ENCODE results near the gene SLC6A16. TPM values are rescaled to one million over a fixed set of nuclear protein-coding genes. Genes with fewer than 3 reads are reported as not detected.

SLC6A16 gene
- total RNA-seq, 1 experiment from 2014 or later, result 3.7 TPM

DNA sequence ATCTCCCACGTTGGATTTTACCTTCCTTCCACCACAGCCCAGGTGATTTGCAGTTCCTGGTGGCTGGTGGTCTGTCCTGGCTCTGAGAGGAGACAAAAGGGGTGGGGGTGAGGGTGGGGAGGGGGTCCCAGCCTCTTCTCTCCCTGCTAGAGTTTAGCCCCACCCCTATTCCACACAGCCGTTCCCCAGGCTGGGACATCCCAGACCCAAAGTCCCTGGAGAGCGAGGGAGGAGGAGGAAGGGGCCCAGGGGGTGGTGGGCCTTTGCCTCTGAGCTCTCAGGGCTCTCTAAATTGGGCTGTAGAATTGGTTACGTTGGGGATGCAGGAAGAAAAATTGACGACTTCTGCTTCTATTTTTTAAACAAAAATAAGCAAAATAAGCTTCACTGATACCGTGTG, 81.9 kb downstream of the SLC6A16 start:
- POLR2A ChIA-PET (ENCODE audit: low non-redundant PET), result no interaction called here
- Histone ChIP-seq H3K4me1 (ENCODE audit: insufficient read depth, low read length, poor library complexity, severe bottlenecking) (no peaks in the 10 kb centered on the region), H3K4me3 (ENCODE audit: low read depth, low read length, poor library complexity, severe bottlenecking) (no peak overlapping the region), H3K36me3 (ENCODE audit: insufficient read depth, low read length, poor library complexity, severe bottlenecking) (peaks cover 45% of the 10 kb centered on the region), H3K27me3 (replicated peaks; ENCODE audit: insufficient read depth, low read depth, low read length, poor library complexity) (no peaks in the 10 kb centered on the region), H3K27ac (ENCODE audit: low read depth, low read length, poor library complexity, severe bottlenecking) (no peak overlapping the region), H3K9me3 (ENCODE audit: low read depth, low read length, poor library complexity, severe bottlenecking) (no peaks in the 10 kb centered on the region)
- BruUV-seq (replicated peaks), result no TSS peak
- intact Hi-C loops (cut with micrococcal nuclease; ENCODE audit: unreplicated experiment), result no loop called here
- no peak for TF ChIP-seq EZH2 (IDR thresholded peaks at IDR 0.05; ENCODE audit: borderline replicate concordance, low read depth, low read length, poor library complexity, severe bottlenecking)
- TF ChIP-seq, protein P1, sequence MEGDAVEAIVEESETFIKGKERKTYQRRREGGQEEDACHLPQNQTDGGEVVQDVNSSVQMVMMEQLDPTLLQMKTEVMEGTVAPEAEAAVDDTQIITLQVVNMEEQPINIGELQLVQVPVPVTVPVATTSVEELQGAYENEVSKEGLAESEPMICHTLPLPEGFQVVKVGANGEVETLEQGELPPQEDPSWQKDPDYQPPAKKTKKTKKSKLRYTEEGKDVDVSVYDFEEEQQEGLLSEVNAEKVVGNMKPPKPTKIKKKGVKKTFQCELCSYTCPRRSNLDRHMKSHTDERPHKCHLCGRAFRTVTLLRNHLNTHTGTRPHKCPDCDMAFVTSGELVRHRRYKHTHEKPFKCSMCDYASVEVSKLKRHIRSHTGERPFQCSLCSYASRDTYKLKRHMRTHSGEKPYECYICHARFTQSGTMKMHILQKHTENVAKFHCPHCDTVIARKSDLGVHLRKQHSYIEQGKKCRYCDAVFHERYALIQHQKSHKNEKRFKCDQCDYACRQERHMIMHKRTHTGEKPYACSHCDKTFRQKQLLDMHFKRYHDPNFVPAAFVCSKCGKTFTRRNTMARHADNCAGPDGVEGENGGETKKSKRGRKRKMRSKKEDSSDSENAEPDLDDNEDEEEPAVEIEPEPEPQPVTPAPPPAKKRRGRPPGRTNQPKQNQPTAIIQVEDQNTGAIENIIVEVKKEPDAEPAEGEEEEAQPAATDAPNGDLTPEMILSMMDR (conservative IDR thresholded peaks at IDR 0.05; ENCODE audit: low read depth, low read length), result no peak
- CTCF ChIA-PET, result no interaction called here
- DNase-seq (ENCODE audit: low spot score), result no peak

DNA sequence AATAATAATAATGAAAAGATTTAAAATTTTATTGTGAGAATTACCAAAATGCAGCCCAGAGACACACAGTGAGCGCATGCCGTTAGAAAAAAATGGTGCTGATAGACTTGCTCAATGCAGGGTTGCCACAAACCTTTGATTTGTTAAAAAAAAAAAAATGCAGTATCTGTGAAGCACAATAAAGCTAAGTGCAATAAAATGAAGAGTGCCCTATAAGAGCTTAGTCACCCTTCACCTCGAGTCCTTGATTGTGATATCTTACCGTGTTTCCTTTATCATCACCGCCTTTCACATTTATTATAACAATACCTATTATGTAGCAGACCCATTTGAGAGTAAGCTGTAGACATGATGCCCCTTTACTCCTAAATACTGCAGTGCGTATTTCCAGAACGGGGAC, 83.2 kb downstream of the SLC6A16 start:
- no peaks in the 10 kb centered on the region for H3K9me3 ChIP-seq (ENCODE audit: low read depth, low read length, poor library complexity, severe bottlenecking)
- POLR2A ChIA-PET (ENCODE audit: low non-redundant PET), result no interaction called here
- no peak overlapping the region for H3K4me3 ChIP-seq (ENCODE audit: low read depth, low read length, poor library complexity, severe bottlenecking)
- H3K27me3 ChIP-seq (replicated peaks; ENCODE audit: insufficient read depth, low read depth, low read length, poor library complexity), result no peaks in the 10 kb centered on the region
- no peak for DNase-seq (ENCODE audit: low spot score)
- no TSS peak for BruUV-seq (replicated peaks)
- TF ChIP-seq, protein P1 (conservative IDR thresholded peaks at IDR 0.05; ENCODE audit: low read depth, low read length), result no peak
- TF ChIP-seq EZH2 (IDR thresholded peaks at IDR 0.05; ENCODE audit: borderline replicate concordance, low read depth, low read length, poor library complexity, severe bottlenecking), result no peak
- H3K4me1 ChIP-seq (ENCODE audit: insufficient read depth, low read length, poor library complexity, severe bottlenecking), result no peaks in the 10 kb centered on the region
- H3K36me3 ChIP-seq (ENCODE audit: insufficient read depth, low read length, poor library complexity, severe bottlenecking), result peaks cover 45% of the 10 kb centered on the region
- H3K27ac ChIP-seq (ENCODE audit: low read depth, low read length, poor library complexity, severe bottlenecking), result no peak overlapping the region
- CTCF ChIA-PET, result no interaction called here
- intact Hi-C loops (cut with micrococcal nuclease; ENCODE audit: unreplicated experiment), result no loop called here

Small RNAs within 50 kb of the gene (microRNA-seq; reads per million reads assigned to microRNA genes)
- gene MIR4324, result not detected

Other genes with a start within 250 kb of the SLC6A16 start
- gene SNRNP70, start 239.7 kb downstream of the SLC6A16 start, total RNA-seq (2021), result 291 and 295 TPM in 2 replicates
- gene LIN7B, start 210.8 kb downstream of the SLC6A16 start, total RNA-seq (2021), result 19.9 and 24.3 TPM in 2 replicates
- gene C19orf73, start 206.0 kb downstream of the SLC6A16 start, total RNA-seq (2021), result 1.7 and 2.6 TPM in 2 replicates
- 33.1 and 33.6 TPM in 2 replicates for gene PPFIA3, start 205.6 kb downstream of the SLC6A16 start, total RNA-seq (2021)
- not detected in 2 replicates for gene HRC, start 169.8 kb downstream of the SLC6A16 start, total RNA-seq (2021)
- gene TRPM4, start 167.4 kb downstream of the SLC6A16 start, total RNA-seq (2021), result 107 and 116 TPM in 2 replicates
- not detected in 2 replicates for gene CD37, start 10.2 kb upstream of the SLC6A16 start, total RNA-seq (2021)
- 121 and 125 TPM in 2 replicates for gene TEAD2, start 37.2 kb upstream of the SLC6A16 start, total RNA-seq (2021)
- 1.2 and 1.6 TPM in 2 replicates for gene DKKL1, start 38.7 kb upstream of the SLC6A16 start, total RNA-seq (2021)
- gene KASH5, start 63.1 kb upstream of the SLC6A16 start, total RNA-seq (2021), result 0.37 TPM in 1 of 2 replicates, not detected in the other
- not detected in 2 replicates for gene PTH2, start 98.2 kb upstream of the SLC6A16 start, total RNA-seq (2021)
- gene GFY, start 100.2 kb upstream of the SLC6A16 start, total RNA-seq (2021), result not detected in 2 replicates
- gene SLC17A7, start 116.3 kb upstream of the SLC6A16 start, total RNA-seq (2021), result 1.7 and 1.8 TPM in 2 replicates
- gene PIH1D1, start 126.6 kb upstream of the SLC6A16 start, total RNA-seq (2021), result 122 and 131 TPM in 2 replicates
- gene ALDH16A1, start 128.0 kb upstream of the SLC6A16 start, total RNA-seq (2021), result 22.6 and 23.2 TPM in 2 replicates
- gene FLT3LG, start 149.0 kb upstream of the SLC6A16 start, total RNA-seq (2021), result 6.5 and 6.9 TPM in 2 replicates
- gene RPL13A, start 162.4 kb upstream of the SLC6A16 start, total RNA-seq (2021), result 2,390 and 2,393 TPM in 2 replicates
- gene RPS11, start 171.2 kb upstream of the SLC6A16 start, total RNA-seq (2021), result 2,088 and 2,093 TPM in 2 replicates
- 396 and 482 TPM in 2 replicates for gene FCGRT, start 187.5 kb upstream of the SLC6A16 start, total RNA-seq (2021)
- gene RCN3, start 202.8 kb upstream of the SLC6A16 start, total RNA-seq (2021), result 82.9 and 95.3 TPM in 2 replicates